ENCODE data around the gene ITPRIP.

The ITPRIP gene

DNA sequence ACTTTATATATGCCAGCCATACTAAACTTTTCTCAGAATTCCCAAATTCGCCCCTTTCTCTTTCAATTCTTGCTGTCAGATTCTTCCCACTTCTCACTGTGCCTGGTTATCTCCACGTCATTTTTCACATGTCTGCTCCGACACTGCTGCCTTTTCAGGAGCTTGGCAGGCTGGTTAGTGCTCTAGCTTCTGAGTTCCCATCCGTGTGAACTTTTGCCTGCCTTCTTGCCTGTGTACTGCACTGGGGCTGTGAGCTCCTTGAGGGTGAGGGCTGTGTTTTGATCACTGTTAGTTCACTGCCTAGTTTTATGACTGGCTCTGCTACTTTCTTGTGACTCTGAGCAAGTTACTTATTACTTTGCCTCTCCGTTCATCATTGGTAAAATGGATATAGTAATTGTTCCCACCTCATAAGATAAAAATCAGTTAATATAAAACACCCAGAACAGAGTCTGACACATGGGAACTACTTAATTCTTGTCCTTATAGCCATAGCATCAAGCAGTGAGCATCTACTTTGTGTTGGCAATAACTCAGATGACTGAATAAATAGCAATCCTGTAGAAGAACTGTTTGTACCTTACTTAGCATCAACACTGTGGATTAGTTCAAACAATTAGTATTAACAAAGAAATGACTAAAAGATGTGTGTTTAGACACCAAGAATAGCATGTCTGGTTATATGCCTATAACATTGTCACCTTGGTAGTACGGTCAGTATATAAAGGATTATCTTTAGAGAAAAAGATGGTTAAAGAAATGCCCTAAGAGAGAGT lies 78.1 kb downstream of the ITPRIP start:
- TF ChIP-seq, protein P1, sequence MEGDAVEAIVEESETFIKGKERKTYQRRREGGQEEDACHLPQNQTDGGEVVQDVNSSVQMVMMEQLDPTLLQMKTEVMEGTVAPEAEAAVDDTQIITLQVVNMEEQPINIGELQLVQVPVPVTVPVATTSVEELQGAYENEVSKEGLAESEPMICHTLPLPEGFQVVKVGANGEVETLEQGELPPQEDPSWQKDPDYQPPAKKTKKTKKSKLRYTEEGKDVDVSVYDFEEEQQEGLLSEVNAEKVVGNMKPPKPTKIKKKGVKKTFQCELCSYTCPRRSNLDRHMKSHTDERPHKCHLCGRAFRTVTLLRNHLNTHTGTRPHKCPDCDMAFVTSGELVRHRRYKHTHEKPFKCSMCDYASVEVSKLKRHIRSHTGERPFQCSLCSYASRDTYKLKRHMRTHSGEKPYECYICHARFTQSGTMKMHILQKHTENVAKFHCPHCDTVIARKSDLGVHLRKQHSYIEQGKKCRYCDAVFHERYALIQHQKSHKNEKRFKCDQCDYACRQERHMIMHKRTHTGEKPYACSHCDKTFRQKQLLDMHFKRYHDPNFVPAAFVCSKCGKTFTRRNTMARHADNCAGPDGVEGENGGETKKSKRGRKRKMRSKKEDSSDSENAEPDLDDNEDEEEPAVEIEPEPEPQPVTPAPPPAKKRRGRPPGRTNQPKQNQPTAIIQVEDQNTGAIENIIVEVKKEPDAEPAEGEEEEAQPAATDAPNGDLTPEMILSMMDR (IDR thresholded peaks at IDR 0.05): no peak
- H3K27ac ChIP-seq: peak overlapping the region; percentile 46 to 51
- no peak for DNase-seq (ENCODE audit: low spot score)
- H3K4me3 ChIP-seq: no peak overlapping the region
